IPS-15b (cell line): ENCODE data around the gene BRAP.
A peak's percentile ranks its signal among the peaks of the same experiment; 100 is the strongest.
"Not testable (repeated sequence)": the region's sequence is repeated elsewhere in the genome, so short reads cannot be mapped to it uniquely, and the experiment has no call there.

Source experiments
- H3K27me3 ChIP-seq: one replicate; pipeline ENCODE4 v1.6.1; 2013; ENCODE audit warnings: low read length; ENCODE audit not compliant: control insufficient read depth, insufficient read depth
- H3K36me3 ChIP-seq: one replicate; pipeline ENCODE4 v1.6.1; 2013; ENCODE audit warnings: low read length; ENCODE audit not compliant: control insufficient read depth, insufficient read depth
- H3K4me1 ChIP-seq: one replicate; pipeline ENCODE4 v1.6.1; 2013; ENCODE audit warnings: mild to moderate bottlenecking, low read length; ENCODE audit not compliant: control insufficient read depth, insufficient read depth
- H3K4me3 ChIP-seq: one replicate; pipeline ENCODE4 v1.5.1; 2013; ENCODE audit warnings: low read depth, low read length
- H3K9ac ChIP-seq: one replicate; pipeline ENCODE4 v1.6.1; 2013; ENCODE audit warnings: low read depth, mild to moderate bottlenecking, low read length
- H3K9me3 ChIP-seq: one replicate; pipeline ENCODE4 v1.6.1; 2013; ENCODE audit warnings: mild to moderate bottlenecking, low read length; ENCODE audit not compliant: control insufficient read depth, insufficient read depth

BRAP gene

GRCh38 chr12:111636209-111636945 is 49.4 kb downstream of the BRAP start:
- H3K4me3 ChIP-seq: no peak overlapping the region
- H3K36me3 ChIP-seq: no peaks in the 10 kb centered on the region

DNA sequence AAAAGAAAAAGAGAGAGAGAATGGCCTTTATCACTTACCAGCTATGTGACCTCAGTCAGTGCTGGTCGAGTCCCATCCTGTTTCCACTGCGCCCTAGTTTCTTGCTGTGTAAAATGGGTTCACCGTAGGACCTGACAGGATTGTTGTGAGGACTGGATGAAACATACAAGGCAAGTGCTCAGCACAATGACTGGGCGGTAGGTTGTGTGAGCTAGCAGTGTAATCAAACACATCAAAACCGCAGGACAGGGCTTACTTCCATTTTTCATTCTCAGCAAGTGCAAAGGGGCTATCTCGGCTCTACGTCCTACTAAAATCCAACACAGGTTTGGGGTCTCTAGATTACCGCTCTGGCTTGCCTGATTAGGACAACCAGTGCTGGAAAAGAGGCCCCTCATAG is 50.2 kb downstream of the BRAP start:
- Histone ChIP-seq H3K27me3 (no peaks in the 10 kb centered on the region), H3K36me3 (no peaks in the 10 kb centered on the region), H3K4me3 (no peak overlapping the region), H3K9me3 (no peaks in the 10 kb centered on the region), H3K9ac (peak overlapping the region; percentile 76), H3K4me1 (peaks cover 14% of the 10 kb centered on the region)

More at GRCh38 chr12:111636209-111636945, 49.4 kb downstream of the BRAP start:
- H3K27me3 ChIP-seq: no peaks in the 10 kb centered on the region
- H3K9me3 ChIP-seq: no peaks in the 10 kb centered on the region
- peak overlapping the region; percentile 76 for H3K9ac ChIP-seq
- H3K4me1 ChIP-seq: peaks cover 14% of the 10 kb centered on the region

- H3K4me3 ChIP-seq: no peak overlapping the region
- H3K27me3 ChIP-seq: no peaks in the 10 kb centered on the region
- no peaks in the 10 kb centered on the region for H3K36me3 ChIP-seq
- no peaks in the 10 kb centered on the region for H3K4me1 ChIP-seq
- H3K9me3 ChIP-seq: no peaks in the 10 kb centered on the region
- H3K9ac ChIP-seq: no peak overlapping the region
These were observed 57.1 kb downstream of the BRAP start for GRCh38 chr12:111628505-111629260.

GRCh38 chr12:111626230-111626629 is 59.5 kb downstream of the BRAP start:
- Histone ChIP-seq H3K27me3 (no peaks in the 10 kb centered on the region), H3K9me3 (no peaks in the 10 kb centered on the region), H3K36me3 (no peaks in the 10 kb centered on the region), H3K4me3 (no peak overlapping the region), H3K4me1 (no peaks in the 10 kb centered on the region), H3K9ac (no peak overlapping the region)

- H3K27me3 ChIP-seq: no peaks in the 10 kb centered on the region
- no peak overlapping the region for H3K4me3 ChIP-seq
- no peaks in the 10 kb centered on the region for H3K9me3 ChIP-seq
- H3K36me3 ChIP-seq: no peaks in the 10 kb centered on the region
- no peaks in the 10 kb centered on the region for H3K4me1 ChIP-seq
- no peak overlapping the region for H3K9ac ChIP-seq
These were observed 61.2 kb downstream of the BRAP start for GRCh38 chr12:111624540-111624939.

GRCh38 chr12:111617841-111618240 is 67.9 kb downstream of the BRAP start:
- not testable (repeated sequence) for H3K4me3 ChIP-seq, H3K4me1 ChIP-seq, H3K36me3 ChIP-seq, H3K9me3 ChIP-seq, H3K27me3 ChIP-seq, H3K9ac ChIP-seq

DNA sequence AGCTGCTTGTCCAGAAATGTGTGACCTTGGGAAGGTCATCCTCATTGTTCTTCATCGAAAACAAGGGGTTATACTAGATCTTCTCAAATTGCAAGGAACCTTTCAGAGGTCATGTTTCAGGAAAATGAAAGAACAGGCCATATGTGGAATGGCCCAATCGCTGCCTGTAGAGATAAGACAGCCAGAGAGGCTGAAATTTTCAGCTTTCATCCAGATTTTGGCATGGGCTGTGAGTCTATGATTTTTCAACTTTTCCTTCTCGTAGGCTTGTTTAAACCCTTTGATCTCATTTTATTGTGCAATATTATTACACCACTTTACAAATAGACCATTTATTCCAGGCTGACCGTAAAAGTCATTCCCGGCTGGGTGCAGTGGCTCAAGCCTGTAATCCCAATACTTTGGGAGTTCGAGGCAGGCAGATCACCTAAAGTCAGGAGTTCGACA is 69.6 kb downstream of the BRAP start:
- no peaks in the 10 kb centered on the region for H3K36me3 ChIP-seq
- no peaks in the 10 kb centered on the region for H3K4me1 ChIP-seq
- no peaks in the 10 kb centered on the region for H3K9me3 ChIP-seq
- H3K9ac ChIP-seq: no peak overlapping the region
- H3K4me3 ChIP-seq: no peak overlapping the region
- no peaks in the 10 kb centered on the region for H3K27me3 ChIP-seq

GRCh38 chr12:111607239-111607638 is 78.5 kb downstream of the BRAP start:
- no peak overlapping the region for H3K4me3 ChIP-seq
- H3K9ac ChIP-seq: no peak overlapping the region
- no peaks in the 10 kb centered on the region for H3K9me3 ChIP-seq
- no peaks in the 10 kb centered on the region for H3K4me1 ChIP-seq
- no peaks in the 10 kb centered on the region for H3K36me3 ChIP-seq
- no peaks in the 10 kb centered on the region for H3K27me3 ChIP-seq

GRCh38 chr12:111606767-111607230 is 79.0 kb downstream of the BRAP start:
- H3K9me3 ChIP-seq: no peaks in the 10 kb centered on the region
- no peaks in the 10 kb centered on the region for H3K4me1 ChIP-seq
- no peak overlapping the region for H3K4me3 ChIP-seq
- H3K9ac ChIP-seq: no peak overlapping the region
- no peaks in the 10 kb centered on the region for H3K27me3 ChIP-seq
- H3K36me3 ChIP-seq: no peaks in the 10 kb centered on the region

DNA sequence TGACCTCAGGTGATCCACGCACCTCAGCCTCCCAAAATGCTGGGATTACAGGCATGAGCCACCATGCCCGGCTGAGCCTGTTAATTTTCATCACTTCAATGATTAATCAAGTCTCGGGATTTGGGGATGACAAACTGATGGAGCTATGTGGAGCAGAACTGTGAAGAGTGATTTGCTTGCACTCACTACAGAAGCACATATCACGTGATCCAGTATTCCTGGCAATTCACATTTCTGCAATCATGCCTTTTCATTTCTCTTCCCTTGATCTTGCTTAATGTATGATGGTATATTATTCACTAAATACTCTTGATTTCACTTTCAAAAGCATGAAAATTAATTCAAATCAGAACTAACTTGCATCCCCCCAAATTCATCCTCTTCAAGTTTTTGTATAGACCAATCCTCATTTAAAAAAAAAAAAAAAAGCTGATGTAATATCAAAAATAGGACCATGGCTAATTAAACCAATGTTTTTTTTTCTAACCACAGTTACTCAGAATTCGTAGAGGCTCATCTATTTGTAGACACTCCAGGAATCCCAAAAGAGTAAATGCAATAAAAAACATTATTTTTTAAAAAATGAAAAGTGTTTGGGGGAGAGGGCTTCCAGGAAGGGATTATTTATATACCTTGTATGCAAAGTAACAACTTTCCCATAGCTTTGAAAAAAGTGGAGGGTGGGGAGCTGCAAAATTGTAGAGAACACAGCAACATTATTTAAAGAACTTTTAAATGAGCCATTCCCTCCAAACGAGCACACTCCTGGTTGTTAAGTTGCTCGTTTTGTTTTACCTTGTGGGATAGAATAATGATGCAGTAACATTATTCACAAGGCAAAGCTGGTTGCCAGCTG is 79.6 kb downstream of the BRAP start:
- no peak overlapping the region for H3K4me3 ChIP-seq
- H3K4me1 ChIP-seq: no peaks in the 10 kb centered on the region

GRCh38 chr12:111602857-111603256 is 82.9 kb downstream of the BRAP start:
- H3K36me3 ChIP-seq, H3K4me3 ChIP-seq, H3K9ac ChIP-seq, H3K27me3 ChIP-seq, H3K4me1 ChIP-seq, H3K9me3 ChIP-seq: not testable (repeated sequence)

More for the DNA sequence above, 79.6 kb downstream of the BRAP start:
- no peak overlapping the region for H3K9ac ChIP-seq
- no peaks in the 10 kb centered on the region for H3K9me3 ChIP-seq
- no peaks in the 10 kb centered on the region for H3K36me3 ChIP-seq
- no peaks in the 10 kb centered on the region for H3K27me3 ChIP-seq
